ENCODE data around the gene STRN3.

The STRN3 gene

DNA sequence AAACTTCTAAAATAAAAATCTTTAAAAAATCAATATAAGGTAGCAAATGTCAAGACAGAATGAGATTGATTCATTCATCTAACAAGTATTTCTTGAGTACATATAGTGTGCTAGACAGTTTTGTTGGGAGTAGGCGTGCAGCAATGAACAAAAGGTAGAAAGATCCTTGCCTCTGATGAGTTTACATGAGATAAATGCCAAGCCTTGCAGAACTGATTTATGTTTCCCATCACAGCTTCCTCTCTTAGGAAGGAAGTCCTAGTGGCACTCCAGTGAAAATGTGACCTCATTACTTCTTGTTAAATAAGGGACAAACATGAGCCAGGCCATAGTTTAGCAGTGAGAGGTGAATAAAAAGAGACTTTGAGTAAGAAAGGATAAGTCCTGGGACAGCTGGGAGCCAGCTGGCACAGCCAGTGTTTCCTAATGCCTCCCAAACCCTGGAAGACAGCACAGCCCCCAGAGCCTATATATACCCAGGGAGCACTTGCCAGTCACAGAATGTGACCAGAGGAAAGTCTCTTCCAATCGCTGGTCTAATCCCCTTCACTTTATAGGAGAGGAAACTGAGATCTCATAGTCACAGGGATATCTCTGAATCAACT lies 156.5 kb downstream of the STRN3 start:
- in situ Hi-C loops (cut with HindIII; ENCODE audit: low pct_ligation_motif_present, low pct_unique_long_range_greater_than_20kb, low sequenced_read_pairs): no loop called here
- DNase-seq: no peak

DNA sequence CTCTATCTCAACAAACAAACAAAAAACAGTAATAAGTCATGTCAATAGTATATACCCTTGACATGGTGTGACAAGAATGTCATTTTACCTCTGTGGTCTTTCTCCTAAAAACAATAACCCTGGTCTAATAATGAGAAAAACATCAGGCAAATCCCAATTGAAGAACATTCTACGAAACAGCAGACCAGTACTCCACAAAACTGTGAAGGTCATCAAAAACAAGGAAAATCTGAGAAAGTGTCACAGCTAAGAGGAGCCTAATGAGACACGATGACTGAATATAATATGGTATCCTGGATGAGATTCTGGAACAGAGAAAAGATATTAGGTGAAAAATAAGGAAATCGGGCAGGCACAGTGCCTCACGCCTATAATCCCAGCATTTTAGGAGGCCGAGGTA lies 157.4 kb downstream of the STRN3 start:
- in situ Hi-C loops (cut with HindIII; ENCODE audit: low pct_ligation_motif_present, low pct_unique_long_range_greater_than_20kb, low sequenced_read_pairs): no loop called here
- DNase-seq: no peak

DNA sequence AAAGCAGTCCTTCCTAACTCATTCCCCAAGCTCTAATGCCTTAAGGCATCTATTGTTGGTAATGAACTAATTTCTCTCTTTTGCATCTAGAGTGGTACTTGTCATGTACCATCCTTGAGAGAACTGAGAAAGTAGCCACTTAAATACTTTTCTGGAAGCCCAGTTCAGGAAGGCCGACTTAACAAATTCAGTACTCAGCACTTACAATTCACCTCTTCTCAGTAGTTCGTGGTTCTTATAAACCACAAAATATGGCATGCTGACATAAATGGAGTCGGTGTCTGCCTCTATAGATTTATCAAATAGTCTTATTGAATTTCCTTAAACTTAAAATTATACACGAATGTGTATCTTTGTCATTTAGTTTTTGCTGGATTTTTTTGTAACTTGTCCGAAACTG lies 161.2 kb downstream of the STRN3 start:
- in situ Hi-C loops (cut with HindIII; ENCODE audit: low pct_ligation_motif_present, low pct_unique_long_range_greater_than_20kb, low sequenced_read_pairs): no loop called here
- DNase-seq: no peak

DNA sequence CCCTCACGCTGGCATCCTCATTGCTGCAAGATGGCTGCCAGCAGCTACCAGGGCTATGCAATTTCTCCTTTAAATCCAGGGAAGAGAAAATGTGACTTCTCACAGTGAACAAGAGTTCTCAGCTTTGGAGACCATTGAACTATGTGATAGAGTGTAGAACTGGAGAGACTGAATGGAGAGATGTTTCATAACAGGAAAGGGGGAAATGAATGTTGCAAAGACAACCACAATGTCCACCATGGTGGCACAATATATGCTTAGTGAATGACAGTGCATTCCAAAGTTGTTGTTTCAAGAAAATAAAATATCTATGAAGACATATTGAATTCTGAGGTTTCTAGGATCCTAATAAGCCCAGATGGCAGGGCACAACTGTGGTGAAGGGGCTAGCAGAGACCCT lies 165.0 kb downstream of the STRN3 start:
- in situ Hi-C loops (cut with HindIII; ENCODE audit: low pct_ligation_motif_present, low pct_unique_long_range_greater_than_20kb, low sequenced_read_pairs): no loop called here
- no peak for DNase-seq

DNA sequence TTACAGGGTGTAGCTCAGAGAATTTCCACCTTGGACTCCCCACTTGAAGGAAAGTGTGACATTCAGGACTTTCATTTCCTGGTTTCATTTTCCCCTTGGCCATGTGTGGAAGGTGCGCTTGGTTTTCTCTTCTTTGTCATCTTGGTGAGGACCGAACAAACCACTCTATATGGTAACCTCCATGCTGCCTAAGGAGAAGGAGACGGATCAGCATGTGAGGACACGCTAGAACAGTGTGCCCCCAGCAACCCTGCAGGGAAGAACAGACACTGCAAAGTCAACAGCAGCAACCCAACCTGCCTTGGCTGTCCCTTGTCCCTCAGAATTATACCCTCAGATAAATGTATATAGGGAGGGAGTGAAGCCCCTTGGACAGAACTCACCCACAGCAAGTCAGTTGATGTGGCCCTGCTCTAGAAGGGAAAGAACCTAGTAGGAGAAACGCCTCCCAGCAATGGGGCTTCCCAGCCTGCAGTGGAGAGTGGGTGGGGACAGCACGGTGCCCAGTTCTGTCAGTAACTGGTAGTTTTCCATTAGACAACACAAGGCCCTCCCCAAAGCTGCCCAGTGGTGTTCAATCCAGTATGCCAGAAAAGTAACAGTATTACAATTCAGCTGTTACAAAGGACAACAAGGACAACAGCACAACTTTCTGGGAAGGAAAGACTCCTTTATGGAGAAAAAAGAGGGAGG lies 170.7 kb downstream of the STRN3 start:
- DNase-seq: no peak
- in situ Hi-C loops (cut with HindIII; ENCODE audit: low pct_ligation_motif_present, low pct_unique_long_range_greater_than_20kb, low sequenced_read_pairs): no loop called here

DNA sequence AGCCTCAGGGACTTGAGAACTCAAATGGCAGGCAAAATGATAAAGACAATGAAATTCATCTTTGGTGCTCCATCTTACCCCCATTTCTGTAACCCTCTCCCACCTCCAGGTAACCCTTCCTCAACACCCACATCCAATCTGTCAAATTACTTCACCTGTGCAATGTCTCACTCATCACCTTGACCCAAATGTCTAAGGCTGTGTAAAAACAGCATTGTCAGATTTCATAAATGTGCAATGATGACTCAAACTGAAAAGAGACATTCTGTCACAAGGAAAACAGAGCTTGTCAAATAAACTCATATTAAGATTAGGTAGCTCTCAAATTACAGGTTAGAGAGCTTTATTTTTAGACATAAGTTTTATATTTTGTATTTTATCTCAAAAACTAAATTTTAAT lies 171.7 kb downstream of the STRN3 start:
- in situ Hi-C loops (cut with HindIII; ENCODE audit: low pct_ligation_motif_present, low pct_unique_long_range_greater_than_20kb, low sequenced_read_pairs): no loop called here
- DNase-seq: no peak

DNA sequence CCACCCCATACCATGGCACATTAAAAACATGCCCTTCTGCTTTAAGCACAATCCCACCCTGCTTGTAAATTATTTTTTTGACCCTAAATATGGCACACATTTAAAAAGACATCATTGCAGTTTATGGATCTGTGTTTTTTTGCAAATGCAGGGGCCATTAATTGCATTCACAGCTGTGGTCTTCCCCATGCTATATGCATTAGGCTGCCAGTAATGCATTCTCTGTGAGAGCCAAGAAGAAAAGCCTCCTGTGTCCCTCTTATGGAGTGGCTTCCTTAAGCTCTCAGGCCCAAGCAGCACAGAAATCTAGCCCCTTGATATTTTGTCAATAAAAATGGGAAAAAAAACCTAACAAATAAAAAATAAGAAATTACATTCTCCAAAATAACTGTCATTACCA lies 172.2 kb downstream of the STRN3 start:
- no peak for DNase-seq
- in situ Hi-C loops (cut with HindIII; ENCODE audit: low pct_ligation_motif_present, low pct_unique_long_range_greater_than_20kb, low sequenced_read_pairs): no loop called here

DNA sequence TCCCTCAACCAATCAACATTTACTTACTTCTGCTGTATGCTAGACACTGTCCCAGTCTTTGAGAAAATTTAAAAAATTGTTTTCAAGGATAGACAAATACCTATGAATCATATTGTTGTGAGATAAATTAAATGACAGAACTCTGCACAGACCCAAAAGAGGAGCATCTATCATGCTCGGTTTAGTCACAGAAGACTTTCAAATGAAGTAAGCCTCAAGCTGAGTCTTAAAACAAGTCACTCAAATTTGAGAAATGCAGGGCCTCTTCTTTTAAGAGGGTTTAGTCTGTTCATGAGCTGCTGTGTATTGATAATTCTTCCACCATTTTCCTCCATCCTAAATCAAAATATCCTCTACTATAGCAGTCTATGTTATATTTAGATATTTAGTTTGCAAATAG lies 176.2 kb downstream of the STRN3 start:
- in situ Hi-C loops (cut with HindIII; ENCODE audit: low pct_ligation_motif_present, low pct_unique_long_range_greater_than_20kb, low sequenced_read_pairs): no loop called here
- no peak for DNase-seq

DNA sequence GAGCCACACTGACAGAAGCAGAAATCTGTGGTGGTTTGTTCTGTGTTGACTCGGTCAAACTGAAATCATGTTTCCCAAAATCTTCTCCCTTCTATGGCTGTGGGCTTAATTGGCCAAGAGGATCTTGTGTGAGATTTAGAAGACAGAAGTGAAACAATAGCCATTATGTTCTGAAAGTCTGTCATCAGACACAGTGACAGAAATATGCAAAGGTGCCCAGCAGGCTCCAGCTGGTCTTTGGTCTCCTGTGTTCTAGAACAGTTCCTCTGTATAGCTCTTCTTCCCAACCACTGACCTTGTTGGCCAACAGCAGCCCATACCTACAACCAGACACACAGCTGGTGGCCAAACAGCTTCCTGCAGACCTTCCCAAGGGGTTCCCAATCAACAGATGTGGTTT lies 176.8 kb downstream of the STRN3 start:
- in situ Hi-C loops (cut with HindIII; ENCODE audit: low pct_ligation_motif_present, low pct_unique_long_range_greater_than_20kb, low sequenced_read_pairs): no loop called here
- no peak for DNase-seq

DNA sequence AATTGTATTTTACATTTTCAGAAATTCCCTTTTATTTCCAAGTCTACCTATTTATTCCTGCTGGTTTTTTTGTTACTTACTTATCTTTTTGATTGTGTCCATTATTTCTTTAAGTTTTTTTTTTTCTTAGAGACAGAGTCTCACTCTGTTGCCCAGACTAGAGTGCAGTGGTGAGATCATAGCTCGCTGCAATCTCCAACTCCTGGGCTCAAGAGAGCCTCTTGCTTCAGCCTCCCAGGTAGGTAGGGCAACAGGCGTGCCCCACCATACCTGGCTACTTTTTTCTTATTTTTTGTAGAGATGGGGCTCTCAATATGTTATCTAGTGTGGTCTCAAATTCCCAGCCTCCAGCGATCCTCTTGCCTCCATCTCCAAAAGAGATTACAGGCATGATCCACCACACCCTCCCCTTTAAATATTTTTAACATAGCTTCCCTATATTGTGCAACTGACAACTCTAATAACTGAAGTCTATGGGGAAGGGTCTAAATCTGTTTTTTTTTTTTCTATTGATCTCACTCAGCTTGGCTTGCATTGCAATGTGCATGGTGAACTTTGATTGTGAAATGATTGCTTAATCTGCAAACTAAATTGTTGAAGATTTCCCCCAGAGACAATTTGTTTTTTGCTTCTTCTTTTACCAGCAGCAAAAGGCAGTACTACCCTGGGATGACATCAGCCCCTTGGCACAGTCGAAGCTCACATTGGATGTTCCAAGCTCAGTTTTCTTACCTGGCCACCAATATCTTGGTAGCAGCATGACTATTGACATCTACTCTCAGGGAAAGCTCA lies 177.5 kb downstream of the STRN3 start:
- DNase-seq: no peak
- in situ Hi-C loops (cut with HindIII; ENCODE audit: low pct_ligation_motif_present, low pct_unique_long_range_greater_than_20kb, low sequenced_read_pairs): no loop called here
